GM21381 (cell line): ENCODE results near the gene MERTK.

Experiments
- ATAC-seq: cut with Tn5 transposase; IDR thresholded peaks from one replicate; pipeline ENCODE4 v1.9.1; 2021; ENCODE audit warnings: mild to moderate bottlenecking, moderate library complexity; ENCODE audit not compliant: unreplicated experiment

MERTK gene

GRCh38 chr2:111975053-111975552, 76.7 kb downstream of the MERTK start:
- no peak for ATAC-seq

- ATAC-seq, result no peak
These were observed 77.4 kb downstream of the MERTK start for GRCh38 chr2:111975819-111976218.

- ATAC-seq, result no peak
These were observed 78.8 kb downstream of the MERTK start for GRCh38 chr2:111977240-111977639.

GRCh38 chr2:111978452-111979170, 80.2 kb downstream of the MERTK start:
- no peak for ATAC-seq

GRCh38 chr2:111981666-111982065, 83.3 kb downstream of the MERTK start:
- ATAC-seq, result no peak

GRCh38 chr2:111982822-111983221, 84.4 kb downstream of the MERTK start:
- ATAC-seq, result no peak

GRCh38 chr2:111983478-111984212, 85.2 kb downstream of the MERTK start:
- no peak for ATAC-seq

GRCh38 chr2:111984213-111984604, 85.8 kb downstream of the MERTK start:
- ATAC-seq, result no peak

- no peak for ATAC-seq
These were observed 87.1 kb downstream of the MERTK start for GRCh38 chr2:111985514-111985913.

- ATAC-seq, result no peak
These were observed 87.9 kb downstream of the MERTK start for GRCh38 chr2:111986116-111986900.

- ATAC-seq, result no peak
These were observed 92.0 kb downstream of the MERTK start for GRCh38 chr2:111990375-111990774.

- no peak for ATAC-seq
These were observed 92.4 kb downstream of the MERTK start for GRCh38 chr2:111990856-111991255.

- no peak for ATAC-seq
These were observed 95.6 kb downstream of the MERTK start for GRCh38 chr2:111994042-111994441.

- ATAC-seq, result no peak
These were observed 96.7 kb downstream of the MERTK start for GRCh38 chr2:111995148-111995547.

GRCh38 chr2:111999809-112000208, 101.4 kb downstream of the MERTK start:
- ATAC-seq, result no peak

GRCh38 chr2:112000399-112001135, 102.2 kb downstream of the MERTK start:
- ATAC-seq, result no peak

- no peak for ATAC-seq
These were observed 102.8 kb downstream of the MERTK start for GRCh38 chr2:112001136-112001715.

GRCh38 chr2:112001942-112002341, 103.5 kb downstream of the MERTK start:
- no peak for ATAC-seq

GRCh38 chr2:112003576-112004252, 105.3 kb downstream of the MERTK start:
- ATAC-seq, result no peak

GRCh38 chr2:112004253-112004645, 105.8 kb downstream of the MERTK start:
- ATAC-seq, result no peak
